Smooth muscle cell of the coronary artery (primary cell): ENCODE measurements around the gene PSG4. TPM values are rescaled to one million over a fixed set of nuclear protein-coding genes. Genes with fewer than 3 reads are reported as not detected.

ENCODE experiments used
- total RNA-seq: library from RNA; depleted of rRNA; stranded (reverse); fragments of >200 nt; gene quantifications from 2 replicates; pipeline ENCODE4 v1.2.3, GENCODE V29; 2014; ENCODE audit warnings: low replicate concordance

Gene PSG4
- total RNA-seq, result 0.23 and 5.3 TPM in 2 replicates

GRCh38 chr19:43205471-43206105 is at the start of gene PSG4:
PSG4 (minus strand) TSS chr19:43205638; CDS start chr19:43205536, 102 bp downstream.

GRCh38 chr19:43186311-43186935 is 19.0 kb downstream of the PSG4 start, which contains the start of gene PSG5:
PSG5 (minus strand) TSS chr19:43186536; CDS start chr19:43186405, 131 bp downstream.

Other genes starting within 250 kb of the PSG4 start
- gene PSG11, start 179.2 kb downstream of the PSG4 start, total RNA-seq, result not detected in 2 replicates
- not detected in 2 replicates for gene PSG2, start 122.9 kb downstream of the PSG4 start, total RNA-seq
- 0.75 and 2.7 TPM in 2 replicates for gene PSG5, start 19.1 kb downstream of the PSG4 start, total RNA-seq
- not detected in 2 replicates for gene PSG9, start 63.9 kb upstream of the PSG4 start, total RNA-seq
- 0.12 TPM in 1 of 2 replicates, not detected in the other for gene CD177, start 148.0 kb upstream of the PSG4 start, total RNA-seq
- not detected in 2 replicates for gene TEX101, start 209.3 kb upstream of the PSG4 start, total RNA-seq